Measurements from ENCODE around the gene ARSI. TPM values are rescaled to one million over a fixed set of nuclear protein-coding genes. Genes with fewer than 3 reads are reported as not detected.
"Not testable (repeated sequence)": the region's sequence is repeated elsewhere in the genome, so short reads cannot be mapped to it uniquely, and the experiment has no call there.

Gene ARSI
- total RNA-seq, 2 donors from 2014 or later, result 0.68 to 0.84 TPM

- intact Hi-C loops (cut with DNase I), result loop anchor here in 1 of 2 donors (10.0 kb wide), 1 partner anchor 179 kb away; no protein-coding TSS in a partner anchor
- DNase-seq (no peak), ATAC-seq (no peak)
Measured at GRCh38 chr5:150255659-150256409, 46.9 kb downstream of the ARSI start.

- no peak for DNase-seq
- intact Hi-C loops (cut with DNase I), result loop anchor here in 1 of 2 donors (10.0 kb wide), 1 partner anchor 180 kb away; no protein-coding TSS in a partner anchor
Measured at GRCh38 chr5:150254774-150255173, 47.9 kb downstream of the ARSI start.

DNA sequence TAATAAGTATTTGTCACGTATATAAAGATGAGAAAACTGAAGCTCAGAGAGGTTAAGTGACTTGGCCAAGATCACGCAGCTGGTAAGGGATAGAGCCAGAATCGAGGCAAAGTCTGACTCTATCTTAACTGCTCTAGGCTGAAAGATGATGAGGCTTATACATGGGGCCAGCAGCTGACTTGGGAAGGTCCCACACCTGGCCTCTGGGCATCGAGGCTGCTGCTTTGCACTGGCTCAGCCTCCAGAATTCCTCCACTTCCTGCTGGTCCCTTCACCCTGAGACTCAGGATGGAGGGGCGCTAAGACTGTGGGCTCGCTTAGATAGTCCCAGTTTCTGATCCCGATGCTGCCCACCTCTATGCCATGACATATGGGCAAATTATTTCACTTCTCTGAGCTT lies 48.3 kb downstream of the ARSI start:
- no peak for DNase-seq
- no peak for ATAC-seq
- intact Hi-C loops (cut with DNase I), result loop anchor here in 1 of 2 donors (10.0 kb wide), 1 partner anchor 180 kb away; no protein-coding TSS in a partner anchor

More at GRCh38 chr5:150254774-150255173, 47.9 kb downstream of the ARSI start:
- ATAC-seq, result no peak

DNA sequence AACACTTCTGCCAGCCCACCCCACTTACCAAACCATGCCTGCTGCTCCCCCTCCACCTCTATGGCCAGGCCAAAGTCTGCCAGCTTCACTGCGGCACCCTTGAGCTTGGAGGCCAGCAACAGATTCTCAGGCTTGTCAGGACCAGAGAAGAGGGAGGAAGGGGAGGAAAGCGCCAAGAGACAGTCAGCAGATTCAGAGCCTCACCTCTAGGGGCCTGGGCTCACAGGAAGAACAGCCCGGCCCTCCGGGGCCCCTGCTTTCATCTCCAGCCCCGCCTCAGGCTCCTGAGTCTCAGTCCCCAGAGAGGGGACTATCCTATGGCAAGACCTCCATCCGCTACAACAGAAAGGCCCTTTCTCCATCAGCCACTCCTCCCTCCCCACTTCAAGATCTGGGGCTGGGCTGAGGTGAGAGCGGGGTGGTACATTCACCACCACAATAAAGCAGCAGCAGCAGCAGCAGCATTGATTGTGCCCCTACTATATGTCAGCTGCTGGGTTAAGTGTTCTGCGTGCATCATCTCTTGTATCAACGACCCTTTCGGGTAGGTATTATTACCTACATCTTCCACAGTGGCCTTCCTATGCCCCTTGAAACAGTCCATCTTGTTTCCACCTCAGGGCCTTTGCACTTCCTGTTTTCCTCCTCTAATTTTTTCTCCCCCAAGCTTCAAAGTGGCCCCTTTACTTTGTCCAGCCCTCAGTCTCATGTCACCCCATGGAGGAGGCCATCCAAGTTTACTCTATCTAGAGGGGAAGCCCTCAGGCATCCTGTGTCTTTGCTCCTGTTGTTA lies 49.1 kb downstream of the ARSI start:
- intact Hi-C loops (cut with DNase I), result loop anchor here in 1 of 2 donors (10.0 kb wide), 1 partner anchor 181 kb away; no protein-coding TSS in a partner anchor
- DNase-seq (no peak), ATAC-seq (no peak)

DNA sequence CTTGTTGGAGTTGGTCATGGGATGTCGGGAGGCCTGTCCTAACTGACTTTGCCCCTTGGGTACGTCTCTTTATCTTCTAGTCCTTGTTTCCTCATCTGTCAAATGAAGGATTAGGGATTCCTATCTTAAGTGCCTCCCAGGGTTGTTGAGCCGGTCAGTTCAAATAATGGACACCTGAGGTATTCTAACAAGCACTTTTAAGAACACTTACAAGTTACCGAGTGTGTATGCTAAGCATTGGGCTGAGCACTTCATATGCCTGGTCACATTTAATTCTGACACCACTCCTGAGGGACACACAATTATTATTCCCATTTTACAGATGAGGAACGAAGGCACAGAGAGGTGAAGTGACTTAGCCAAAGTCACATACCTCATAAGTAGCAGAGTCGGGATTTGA lies 50.2 kb downstream of the ARSI start:
- ATAC-seq, result no peak
- intact Hi-C loops (cut with DNase I), result loop anchor here in 1 of 2 donors (10.0 kb wide), 1 partner anchor 182 kb away; no protein-coding TSS in a partner anchor

DNA sequence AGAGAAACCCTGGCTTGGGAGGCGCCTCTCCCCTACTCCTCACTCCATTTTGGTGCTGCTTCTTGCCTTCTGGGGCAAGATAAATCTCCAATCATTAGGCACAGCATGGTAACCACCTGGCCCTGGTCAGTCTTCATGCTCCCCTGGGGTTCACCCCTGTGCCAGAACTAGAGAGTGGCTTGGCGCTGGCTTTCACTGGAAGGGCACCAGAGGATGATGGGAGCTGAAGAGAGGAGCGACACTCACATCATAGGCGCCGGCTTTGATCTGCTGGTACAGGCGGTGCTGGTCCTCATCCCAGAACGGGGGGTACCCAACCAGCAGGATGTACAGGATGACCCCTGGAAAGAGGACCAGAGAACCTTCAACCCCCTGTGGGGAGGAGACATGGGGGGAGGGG lies 51.2 kb downstream of the ARSI start:
- no peak for ATAC-seq
- no peak for DNase-seq

More for the DNA sequence above, 50.2 kb downstream of the ARSI start:
- no peak for DNase-seq

DNA sequence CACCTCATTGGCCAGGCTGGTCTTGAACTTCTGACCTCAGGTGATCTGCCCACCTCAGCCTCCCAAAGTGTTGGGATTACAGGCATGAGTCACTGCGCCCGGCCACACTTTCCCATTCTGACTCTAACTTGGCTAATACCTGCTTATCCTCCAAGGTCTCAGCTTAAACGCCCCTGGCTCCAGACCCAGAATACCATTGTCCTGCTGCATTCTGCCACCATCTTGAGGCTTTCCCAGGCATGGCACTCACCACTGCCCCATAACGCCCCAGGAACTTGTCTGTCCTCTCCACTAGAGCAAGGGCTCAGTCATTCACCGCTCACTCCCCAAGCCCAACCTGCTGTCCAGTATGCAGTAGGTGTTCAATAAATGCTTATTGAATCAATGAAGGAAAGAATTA lies 53.0 kb downstream of the ARSI start:
- intact Hi-C loops (cut with DNase I), result loop anchor here in 1 of 2 donors (10.0 kb wide), 1 partner anchor 185 kb away; no protein-coding TSS in a partner anchor
- ATAC-seq, result no peak
- DNase-seq, result no peak

More for the DNA sequence above, 51.2 kb downstream of the ARSI start:
- intact Hi-C loops (cut with DNase I), result loop anchor here in 1 of 2 donors (10.0 kb wide), 1 partner anchor 183 kb away; no protein-coding TSS in a partner anchor

DNA sequence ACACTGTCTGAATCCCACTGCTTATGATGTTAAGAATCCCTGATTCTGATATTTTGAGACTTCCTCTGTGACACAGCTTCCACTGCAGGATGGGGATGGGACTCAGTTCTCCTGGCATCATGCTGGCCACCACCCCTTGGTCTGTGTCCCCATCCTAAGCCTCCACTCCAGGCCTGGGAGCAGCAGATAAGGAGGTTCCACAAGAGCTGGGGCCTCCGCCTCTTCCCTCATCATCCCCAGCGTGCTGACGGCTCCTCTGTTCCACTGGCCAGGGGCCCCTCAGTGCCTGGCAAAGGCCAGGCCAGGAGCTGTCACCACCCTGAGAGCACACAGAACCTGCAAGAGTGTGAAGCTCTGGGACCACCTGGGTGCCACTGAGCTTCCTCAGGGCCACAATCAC lies 53.8 kb downstream of the ARSI start:
- ATAC-seq (no peak), DNase-seq (no peak)
- intact Hi-C loops (cut with DNase I), result no loop called here

GRCh38 chr5:150248493-150248892 lies 54.2 kb downstream of the ARSI start:
- DNase-seq; intact Hi-C loops (cut with DNase I); ATAC-seq: not testable (repeated sequence)

DNA sequence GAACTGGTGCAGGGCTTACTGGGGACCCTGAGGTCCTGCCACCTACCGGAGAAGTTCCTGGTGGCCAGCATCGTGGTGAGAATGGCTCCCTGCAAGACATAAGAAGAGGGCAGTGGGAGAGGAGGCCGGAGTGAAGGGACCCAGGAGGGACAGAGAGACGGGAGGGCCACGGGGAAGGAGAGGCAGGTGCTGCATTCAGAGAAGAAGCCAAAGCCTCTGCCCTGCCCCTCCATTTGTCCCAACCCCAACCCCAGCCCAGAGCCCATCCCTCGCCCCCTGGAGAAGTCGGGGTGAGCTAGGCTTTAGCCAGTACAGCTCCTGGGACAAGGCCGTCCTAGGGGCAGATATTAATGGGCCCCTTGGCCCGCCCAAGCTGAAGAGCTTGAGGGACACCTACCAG lies 55.0 kb downstream of the ARSI start:
- intact Hi-C loops (cut with DNase I), result no loop called here
- no peak for ATAC-seq
- DNase-seq, result no peak

- ATAC-seq (peak in 1 of 2 donors; percentile 7), DNase-seq (no peak)
- intact Hi-C loops (cut with DNase I), result no loop called here
Measured at GRCh38 chr5:150246835-150247234, 55.9 kb downstream of the ARSI start.

GRCh38 chr5:150246429-150246828 lies 56.3 kb downstream of the ARSI start:
- ATAC-seq, result no peak
- intact Hi-C loops (cut with DNase I), result no loop called here
- DNase-seq, result no peak

Other genes with a start within 250 kb of the ARSI start
- 10 to 100 TPM; 18.3 to 41.6 TPM for gene CSF1R, start 216.4 kb downstream of the ARSI start, total RNA-seq
- gene PDGFRB, start 147.1 kb downstream of the ARSI start, total RNA-seq, result 10 to 100 TPM; 62.9 to 68.3 TPM
- not detected for gene CDX1, start 136.1 kb downstream of the ARSI start, total RNA-seq
- gene SLC6A7, start 112.8 kb downstream of the ARSI start, total RNA-seq, result not detected
- 10 to 100 TPM; 10.8 to 16.3 TPM for gene CAMK2A, start 13.1 kb downstream of the ARSI start, total RNA-seq
- gene TCOF1, start 54.8 kb upstream of the ARSI start, total RNA-seq, result 10 to 100 TPM; 17.4 to 18.5 TPM
- 100 to 1,000 TPM; 255 to 433 TPM for gene CD74, start 110.0 kb upstream of the ARSI start, total RNA-seq
- 1,000 to 10,000 TPM; 1,239 to 1,275 TPM for gene RPS14, start 146.8 kb upstream of the ARSI start, total RNA-seq
- gene NDST1, start 205.2 kb upstream of the ARSI start, total RNA-seq, result 10 to 100 TPM; 59.3 to 71.2 TPM